K562 (cell line): ENCODE results near the gene C13orf46. TPM values are rescaled to one million over a fixed set of nuclear protein-coding genes. Genes with fewer than 3 reads are reported as not detected.

ENCODE experiments used
- ARID1B ChIP-seq: fragments of 450-650 bp; IDR thresholded peaks from 2 replicates; pipeline ENCODE4 v1.6.1; 2016; ENCODE audit warnings: antibody characterized with exemption, mild to moderate bottlenecking, inconsistent platforms
- ATF1 ChIP-seq, 2 experiments: fragments of 450-650 bp in 1 of 2; IDR thresholded peaks; 2 replicates each; pipeline ENCODE4 v1.6.1; 2016; ENCODE audit warnings: missing compliant biosample characterization in 1 of 2, missing genetic modification characterization in 1 of 2
- ATF7 ChIP-seq: fragments of 450-650 bp; IDR thresholded peaks from 2 replicates; pipeline ENCODE4 v1.7.1; 2014; ENCODE audit warnings: mild to moderate bottlenecking, moderate library complexity
- CBFB ChIP-seq: sonication (generic); formaldehyde crosslinking; IDR thresholded peaks from 2 replicates; pipeline ENCODE4 v1.4.0; 2020; ENCODE audit warnings: mild to moderate bottlenecking, missing genetic modification reagents
- CBX8 ChIP-seq: fragments of 200-600 bp; sonication (generic); IDR thresholded peaks from 2 replicates; pipeline ENCODE4 v1.6.1; 2012; ENCODE audit warnings: borderline replicate concordance, mixed run types, low read depth, mild to moderate bottlenecking, moderate library complexity, mixed read lengths, low read length, control low read depth, inconsistent platforms; ENCODE audit not compliant: poor library complexity, severe bottlenecking; ENCODE audit errors: extremely low read depth
- EGR1 ChIP-seq: fragments of 450-650 bp; conservative IDR thresholded peaks from 2 replicates; pipeline ENCODE4 v1.6.1; 2017; ENCODE audit warnings: mild to moderate bottlenecking
- ESRRB ChIP-seq: fragments of 250-450 bp; sonication (Bioruptor Pico); IDR thresholded peaks from 2 replicates; pipeline ENCODE4 v1.5.0; 2020; ENCODE audit warnings: mild to moderate bottlenecking, moderate library complexity, borderline replicate concordance
- EZH2 ChIP-seq: IDR thresholded peaks from 2 replicates; pipeline ENCODE4 v1.6.1; 2012; ENCODE audit warnings: low read depth, mild to moderate bottlenecking, inconsistent platforms, low read length, borderline replicate concordance
- FOXP1 ChIP-seq: sonication (generic); formaldehyde crosslinking; IDR thresholded peaks from 2 replicates; pipeline ENCODE4 v1.8.0; 2022; ENCODE audit warnings: mild to moderate bottlenecking, missing genetic modification reagents
- MTF1 ChIP-seq: fragments of 250-450 bp; sonication (Bioruptor Pico); IDR thresholded peaks from 2 replicates; pipeline ENCODE4 v1.9.0; 2021; ENCODE audit warnings: moderate library complexity, mild to moderate bottlenecking, inconsistent platforms, borderline replicate concordance
- RCOR1 ChIP-seq, 2 experiments: IDR thresholded peaks; 2 replicates each; pipeline ENCODE4 v1.6.1; 2012; ENCODE audit warnings: low read depth in 2 of 2, low read length in 2 of 2, borderline replicate concordance in 1 of 2, improper control_type of control experiment in 1 of 2
- ZFPM2 ChIP-seq: fragments of 250-450 bp; sonication (Bioruptor Pico); IDR thresholded peaks from 2 replicates; pipeline ENCODE4 v1.5.1; 2022; ENCODE audit warnings: mild to moderate bottlenecking
- polyA plus RNA-seq, 8 experiments: library from polyadenylated mRNA; depleted of rRNA in 4 of 8; stranded (reverse) in 5 of 8; unstranded in 3 of 8; fragments of >200 nt; fragmentation: Nextera tagmentation in 2 of 8; fragmentation: Illumina TruSeq in 1 of 8; extraction: Ambion mirVana in 2 of 8; extraction: Trizol in 1 of 8; gene quantifications; 2 replicates each; pipeline versions ENCODE4 v1.2.1 to v1.2.3, GENCODE V29; 2011 to 2014; ENCODE audit warnings: inconsistent platforms in 1 of 8, missing spikeins in 1 of 8
- total RNA-seq, 7 experiments: library from RNA; depleted of rRNA in 6 of 7; stranded (reverse); fragments of >200 nt in 6 of 7; fragmentation: Illumina TruSeq in 2 of 7; extraction: Trizol in 2 of 7; gene quantifications; 2 replicates each; pipeline versions ENCODE4 v1.2.1 to v1.2.3, GENCODE V29; 2011 to 2021; ENCODE audit warnings: low replicate concordance in 1 of 7
- TF ChIP-seq, protein P1 (sequence below): fragments of 450-650 bp; formaldehyde crosslinking; IDR thresholded peaks from 2 replicates; pipeline ENCODE4 v1.4.0; 2020; ENCODE audit warnings: mild to moderate bottlenecking, moderate library complexity
- TF ChIP-seq, protein P2 (sequence below): IDR thresholded peaks from 3 replicates; pipeline ENCODE4 v1.6.1; 2011; ENCODE audit warnings: borderline replicate concordance, mild to moderate bottlenecking; ENCODE audit not compliant: insufficient read length, insufficient read depth
- TF ChIP-seq, protein P3 (sequence below): fragments of 450-650 bp; formaldehyde crosslinking; IDR thresholded peaks from 2 replicates; pipeline ENCODE4 v1.4.0; 2022; ENCODE audit warnings: mild to moderate bottlenecking, moderate library complexity
- TF ChIP-seq, protein P4 (sequence below): fragments of 450-650 bp; IDR thresholded peaks from 2 replicates; pipeline ENCODE4 v1.7.0; 2016; ENCODE audit warnings: borderline replicate concordance
- TF ChIP-seq, protein P5 (sequence below): sonication (generic); formaldehyde crosslinking; IDR thresholded peaks from 2 replicates; pipeline ENCODE4 v1.8.1; 2023; ENCODE audit warnings: mild to moderate bottlenecking, missing genetic modification reagents

C13orf46 gene
- total and polyA plus RNA-seq, 9 of the 15 experiments (the other 6 are each of a cell fraction or from before 2014, with no cell fraction given): 0.04 to 0.24 (median 0.05) TPM; not detected in 4

DNA sequence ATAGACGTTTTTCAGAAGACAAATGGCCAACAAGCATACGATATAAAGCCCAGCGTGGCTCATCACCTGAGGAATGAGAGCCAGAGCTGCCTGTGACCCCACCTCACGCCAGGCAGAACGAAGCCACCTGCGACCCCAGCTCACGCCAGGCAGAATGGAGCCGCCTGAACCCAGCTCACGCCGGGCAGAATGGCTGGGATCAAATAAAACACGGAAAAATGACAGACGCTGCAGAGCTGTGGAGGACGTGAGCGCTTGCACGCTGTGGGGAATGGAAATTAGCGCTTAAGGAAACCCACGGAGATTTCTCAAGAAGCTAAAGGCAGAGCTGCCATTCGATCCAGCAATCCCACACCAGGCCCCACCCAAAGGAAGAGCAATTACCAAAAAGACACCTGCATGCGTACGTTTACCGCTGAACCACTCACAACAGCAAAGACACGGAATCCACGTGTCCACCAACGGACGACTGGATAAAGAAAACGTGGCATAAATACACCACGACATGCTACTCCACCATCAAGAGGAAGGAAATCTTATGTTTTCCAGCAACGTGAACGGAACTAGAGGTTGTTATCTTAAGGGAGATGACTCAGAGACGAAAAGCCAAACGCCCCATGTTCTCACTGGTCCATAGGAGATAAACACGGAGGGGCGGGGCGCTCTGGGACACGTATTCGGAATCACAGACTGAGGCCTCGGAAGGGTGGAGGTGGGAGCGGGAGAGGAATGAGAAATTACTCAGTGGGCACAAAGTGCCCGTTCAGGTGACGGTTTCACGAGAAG is 30.7 kb upstream of the C13orf46 start (continued):
- TF ChIP-seq, protein P1, sequence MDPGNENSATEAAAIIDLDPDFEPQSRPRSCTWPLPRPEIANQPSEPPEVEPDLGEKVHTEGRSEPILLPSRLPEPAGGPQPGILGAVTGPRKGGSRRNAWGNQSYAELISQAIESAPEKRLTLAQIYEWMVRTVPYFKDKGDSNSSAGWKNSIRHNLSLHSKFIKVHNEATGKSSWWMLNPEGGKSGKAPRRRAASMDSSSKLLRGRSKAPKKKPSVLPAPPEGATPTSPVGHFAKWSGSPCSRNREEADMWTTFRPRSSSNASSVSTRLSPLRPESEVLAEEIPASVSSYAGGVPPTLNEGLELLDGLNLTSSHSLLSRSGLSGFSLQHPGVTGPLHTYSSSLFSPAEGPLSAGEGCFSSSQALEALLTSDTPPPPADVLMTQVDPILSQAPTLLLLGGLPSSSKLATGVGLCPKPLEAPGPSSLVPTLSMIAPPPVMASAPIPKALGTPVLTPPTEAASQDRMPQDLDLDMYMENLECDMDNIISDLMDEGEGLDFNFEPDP: no peak
- TF ChIP-seq ESRRB (CRISPR knock-in tag) (no peak), FOXP1 (no peak), ATF1 (CRISPR knock-in tag; IDR thresholded peaks at IDR 0.05) (no peak), ATF1 (tag; IDR thresholded peaks at IDR 0.05) (peak; percentile 87), CBX8 (no peak), EGR1 (no peak), ATF7 (peak; percentile 81), CBFB (CRISPR knock-in tag) (no peak), EZH2 (no peak), RCOR1 (IDR thresholded peaks at IDR 0.05; ENCODE audit: borderline replicate concordance in 1 of 2, low read depth in 2 of 2, low read length in 2 of 2) (peak in 1 of 2 experiments; percentile 76; a peak in 2 of 4 replicates), MTF1 (CRISPR knock-in tag) (no peak), ZFPM2 (CRISPR knock-in tag) (no peak), ARID1B (peak; percentile 87)
- TF ChIP-seq, protein P2, sequence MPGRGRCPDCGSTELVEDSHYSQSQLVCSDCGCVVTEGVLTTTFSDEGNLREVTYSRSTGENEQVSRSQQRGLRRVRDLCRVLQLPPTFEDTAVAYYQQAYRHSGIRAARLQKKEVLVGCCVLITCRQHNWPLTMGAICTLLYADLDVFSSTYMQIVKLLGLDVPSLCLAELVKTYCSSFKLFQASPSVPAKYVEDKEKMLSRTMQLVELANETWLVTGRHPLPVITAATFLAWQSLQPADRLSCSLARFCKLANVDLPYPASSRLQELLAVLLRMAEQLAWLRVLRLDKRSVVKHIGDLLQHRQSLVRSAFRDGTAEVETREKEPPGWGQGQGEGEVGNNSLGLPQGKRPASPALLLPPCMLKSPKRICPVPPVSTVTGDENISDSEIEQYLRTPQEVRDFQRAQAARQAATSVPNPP: no peak
- TF ChIP-seq, protein P3, sequence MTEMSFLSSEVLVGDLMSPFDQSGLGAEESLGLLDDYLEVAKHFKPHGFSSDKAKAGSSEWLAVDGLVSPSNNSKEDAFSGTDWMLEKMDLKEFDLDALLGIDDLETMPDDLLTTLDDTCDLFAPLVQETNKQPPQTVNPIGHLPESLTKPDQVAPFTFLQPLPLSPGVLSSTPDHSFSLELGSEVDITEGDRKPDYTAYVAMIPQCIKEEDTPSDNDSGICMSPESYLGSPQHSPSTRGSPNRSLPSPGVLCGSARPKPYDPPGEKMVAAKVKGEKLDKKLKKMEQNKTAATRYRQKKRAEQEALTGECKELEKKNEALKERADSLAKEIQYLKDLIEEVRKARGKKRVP (CRISPR knock-in tag): no peak
- TF ChIP-seq, protein P4, sequence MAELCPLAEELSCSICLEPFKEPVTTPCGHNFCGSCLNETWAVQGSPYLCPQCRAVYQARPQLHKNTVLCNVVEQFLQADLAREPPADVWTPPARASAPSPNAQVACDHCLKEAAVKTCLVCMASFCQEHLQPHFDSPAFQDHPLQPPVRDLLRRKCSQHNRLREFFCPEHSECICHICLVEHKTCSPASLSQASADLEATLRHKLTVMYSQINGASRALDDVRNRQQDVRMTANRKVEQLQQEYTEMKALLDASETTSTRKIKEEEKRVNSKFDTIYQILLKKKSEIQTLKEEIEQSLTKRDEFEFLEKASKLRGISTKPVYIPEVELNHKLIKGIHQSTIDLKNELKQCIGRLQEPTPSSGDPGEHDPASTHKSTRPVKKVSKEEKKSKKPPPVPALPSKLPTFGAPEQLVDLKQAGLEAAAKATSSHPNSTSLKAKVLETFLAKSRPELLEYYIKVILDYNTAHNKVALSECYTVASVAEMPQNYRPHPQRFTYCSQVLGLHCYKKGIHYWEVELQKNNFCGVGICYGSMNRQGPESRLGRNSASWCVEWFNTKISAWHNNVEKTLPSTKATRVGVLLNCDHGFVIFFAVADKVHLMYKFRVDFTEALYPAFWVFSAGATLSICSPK: no peak
- TF ChIP-seq, protein P5, sequence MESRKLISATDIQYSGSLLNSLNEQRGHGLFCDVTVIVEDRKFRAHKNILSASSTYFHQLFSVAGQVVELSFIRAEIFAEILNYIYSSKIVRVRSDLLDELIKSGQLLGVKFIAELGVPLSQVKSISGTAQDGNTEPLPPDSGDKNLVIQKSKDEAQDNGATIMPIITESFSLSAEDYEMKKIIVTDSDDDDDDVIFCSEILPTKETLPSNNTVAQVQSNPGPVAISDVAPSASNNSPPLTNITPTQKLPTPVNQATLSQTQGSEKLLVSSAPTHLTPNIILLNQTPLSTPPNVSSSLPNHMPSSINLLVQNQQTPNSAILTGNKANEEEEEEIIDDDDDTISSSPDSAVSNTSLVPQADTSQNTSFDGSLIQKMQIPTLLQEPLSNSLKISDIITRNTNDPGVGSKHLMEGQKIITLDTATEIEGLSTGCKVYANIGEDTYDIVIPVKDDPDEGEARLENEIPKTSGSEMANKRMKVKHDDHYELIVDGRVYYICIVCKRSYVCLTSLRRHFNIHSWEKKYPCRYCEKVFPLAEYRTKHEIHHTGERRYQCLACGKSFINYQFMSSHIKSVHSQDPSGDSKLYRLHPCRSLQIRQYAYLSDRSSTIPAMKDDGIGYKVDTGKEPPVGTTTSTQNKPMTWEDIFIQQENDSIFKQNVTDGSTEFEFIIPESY (CRISPR knock-in tag): no peak
